ENCODE measurements around the gene C14orf39.
"Not testable (repeated sequence)": the region's sequence is repeated elsewhere in the genome, so short reads cannot be mapped to it uniquely, and the experiment has no call there.

The C14orf39 gene

GRCh38 chr14:60488175-60488574, 2.3 kb upstream of the C14orf39 start:
- no peak for DNase-seq

- DNase-seq, result no peak
Measured at GRCh38 chr14:60487211-60487610, 1.3 kb upstream of the C14orf39 start.

- DNase-seq, result no peak
Measured at GRCh38 chr14:60485057-60485597, 736 bp downstream of the C14orf39 start.

GRCh38 chr14:60482743-60483142, 3.1 kb downstream of the C14orf39 start:
- no peak for DNase-seq

- DNase-seq, result not testable (repeated sequence)
Measured at GRCh38 chr14:60480248-60480647, 5.6 kb downstream of the C14orf39 start.

GRCh38 chr14:60455875-60456274, 30.0 kb downstream of the C14orf39 start:
- no peak for DNase-seq

GRCh38 chr14:60430276-60430675, 55.6 kb downstream of the C14orf39 start:
- DNase-seq, result no peak

GRCh38 chr14:60420050-60420449, 65.8 kb downstream of the C14orf39 start:
- DNase-seq, result no peak

- not testable (repeated sequence) for DNase-seq
Measured at GRCh38 chr14:60397550-60397949, 88.3 kb downstream of the C14orf39 start.

- DNase-seq, result no peak
Measured at GRCh38 chr14:60396718-60397343, 89.0 kb downstream of the C14orf39 start.
